GM12873 (cell line): ENCODE measurements around the gene ALDH1L1.

Source experiments
- TF ChIP-seq, protein P1 (sequence below): IDR thresholded peaks from 2 replicates; pipeline ENCODE4 v1.5.1; 2012; ENCODE audit warnings: low read depth, mild to moderate bottlenecking, moderate library complexity, low read length, control low read depth; ENCODE audit not compliant: insufficient read depth; ENCODE audit errors: missing control alignments

ALDH1L1 gene

DNA sequence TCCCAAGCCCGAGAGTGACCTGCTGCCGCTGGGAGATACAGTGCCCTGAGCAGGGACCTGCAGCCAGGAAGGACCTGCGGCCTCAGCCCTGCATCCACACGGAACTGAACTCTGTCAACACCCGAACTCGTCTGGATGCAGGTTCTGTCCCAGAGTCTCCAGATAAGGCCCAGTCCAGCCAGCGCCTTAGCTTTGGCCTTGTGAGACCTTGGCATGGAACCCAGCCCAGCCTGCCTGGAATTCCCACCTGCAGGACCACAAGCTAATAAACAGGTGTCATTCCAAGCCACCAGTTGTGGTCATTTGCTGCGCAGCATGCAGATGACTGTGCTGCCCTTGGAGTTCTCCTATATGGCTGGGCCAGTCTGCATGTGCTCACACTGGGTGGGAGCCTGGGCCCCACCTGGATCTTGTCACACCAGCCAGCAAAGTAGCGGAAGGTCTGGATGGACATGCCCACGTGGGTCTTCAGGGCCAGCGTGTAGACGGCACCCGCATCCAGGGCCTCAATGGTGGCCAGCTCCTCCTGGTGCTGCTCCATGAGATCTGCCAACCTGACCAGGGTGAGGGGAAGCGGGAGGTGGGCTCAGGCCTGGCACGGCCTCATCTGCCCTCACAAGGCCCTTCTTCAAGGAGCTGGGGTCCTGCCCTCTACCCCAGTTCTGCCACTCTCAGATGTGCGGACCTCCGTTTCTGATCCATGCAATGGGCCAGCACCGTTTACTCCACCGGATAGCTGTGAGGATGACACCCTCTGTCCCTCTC, 49.2 kb downstream of the ALDH1L1 start:
- TF ChIP-seq, protein P1, sequence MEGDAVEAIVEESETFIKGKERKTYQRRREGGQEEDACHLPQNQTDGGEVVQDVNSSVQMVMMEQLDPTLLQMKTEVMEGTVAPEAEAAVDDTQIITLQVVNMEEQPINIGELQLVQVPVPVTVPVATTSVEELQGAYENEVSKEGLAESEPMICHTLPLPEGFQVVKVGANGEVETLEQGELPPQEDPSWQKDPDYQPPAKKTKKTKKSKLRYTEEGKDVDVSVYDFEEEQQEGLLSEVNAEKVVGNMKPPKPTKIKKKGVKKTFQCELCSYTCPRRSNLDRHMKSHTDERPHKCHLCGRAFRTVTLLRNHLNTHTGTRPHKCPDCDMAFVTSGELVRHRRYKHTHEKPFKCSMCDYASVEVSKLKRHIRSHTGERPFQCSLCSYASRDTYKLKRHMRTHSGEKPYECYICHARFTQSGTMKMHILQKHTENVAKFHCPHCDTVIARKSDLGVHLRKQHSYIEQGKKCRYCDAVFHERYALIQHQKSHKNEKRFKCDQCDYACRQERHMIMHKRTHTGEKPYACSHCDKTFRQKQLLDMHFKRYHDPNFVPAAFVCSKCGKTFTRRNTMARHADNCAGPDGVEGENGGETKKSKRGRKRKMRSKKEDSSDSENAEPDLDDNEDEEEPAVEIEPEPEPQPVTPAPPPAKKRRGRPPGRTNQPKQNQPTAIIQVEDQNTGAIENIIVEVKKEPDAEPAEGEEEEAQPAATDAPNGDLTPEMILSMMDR, result no peak

DNA sequence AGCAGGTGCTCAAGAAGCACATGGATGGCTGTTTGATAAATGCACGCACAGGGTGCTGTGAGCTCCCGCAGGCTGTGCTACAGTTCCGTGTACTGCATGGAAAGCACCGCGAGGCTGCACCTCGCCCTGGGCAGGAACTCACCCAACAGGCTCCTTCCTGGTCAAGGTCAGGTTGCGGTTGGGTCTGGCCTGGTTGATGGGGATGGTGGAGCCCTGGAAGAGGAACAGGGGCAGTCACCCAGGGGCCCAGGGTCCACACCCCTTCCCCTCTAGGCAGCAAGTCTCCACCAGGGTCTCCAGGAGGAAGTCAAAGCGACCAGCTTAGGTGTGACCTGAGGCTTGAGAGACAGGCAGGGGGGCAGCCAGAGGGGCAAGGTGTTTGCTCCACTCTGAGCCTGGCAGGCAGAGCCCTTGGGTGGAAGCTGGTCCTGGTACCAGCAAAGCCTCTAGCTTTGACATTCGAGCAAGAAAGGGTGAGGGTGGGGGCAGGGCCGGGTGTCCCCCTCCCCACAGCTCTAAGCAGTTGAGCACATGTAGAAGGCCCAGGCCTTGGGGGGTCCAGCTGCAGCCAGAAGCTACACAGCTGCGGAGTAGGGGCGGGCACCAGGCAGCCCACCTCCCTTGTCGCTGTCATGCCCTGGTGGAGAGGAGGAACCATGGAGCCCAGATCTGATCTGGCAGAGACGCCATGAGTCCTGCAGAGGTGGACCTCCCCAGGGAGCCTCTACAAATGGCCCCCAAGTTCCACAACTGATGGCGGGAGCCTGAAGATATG, 50.1 kb downstream of the ALDH1L1 start:
- TF ChIP-seq, protein P1, result no peak

DNA sequence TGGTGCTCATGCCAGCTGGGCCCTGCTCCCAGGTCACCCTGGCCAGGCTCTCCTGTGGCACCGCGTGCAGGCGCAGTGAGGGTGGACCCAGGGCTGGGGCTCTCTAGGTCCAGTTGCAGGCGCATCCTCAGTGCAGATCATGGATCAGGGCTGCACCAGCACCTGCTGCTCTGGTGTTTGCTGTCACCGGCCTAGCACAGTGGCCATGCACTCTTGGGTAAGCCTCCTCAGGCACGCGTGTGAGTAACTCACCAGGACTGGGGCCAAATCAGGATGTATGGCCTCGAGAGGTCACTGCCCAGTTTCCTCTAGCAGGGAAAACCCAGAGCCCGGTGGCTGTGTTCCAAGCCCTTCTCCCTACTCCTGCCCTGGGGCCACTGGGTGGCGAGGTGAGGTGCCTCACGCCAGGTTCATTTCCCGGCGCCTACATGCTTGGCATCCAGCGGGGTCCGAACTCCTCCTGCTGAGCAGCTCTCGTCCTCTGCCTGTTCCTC, 50.9 kb downstream of the ALDH1L1 start:
- TF ChIP-seq, protein P1, result no peak

DNA sequence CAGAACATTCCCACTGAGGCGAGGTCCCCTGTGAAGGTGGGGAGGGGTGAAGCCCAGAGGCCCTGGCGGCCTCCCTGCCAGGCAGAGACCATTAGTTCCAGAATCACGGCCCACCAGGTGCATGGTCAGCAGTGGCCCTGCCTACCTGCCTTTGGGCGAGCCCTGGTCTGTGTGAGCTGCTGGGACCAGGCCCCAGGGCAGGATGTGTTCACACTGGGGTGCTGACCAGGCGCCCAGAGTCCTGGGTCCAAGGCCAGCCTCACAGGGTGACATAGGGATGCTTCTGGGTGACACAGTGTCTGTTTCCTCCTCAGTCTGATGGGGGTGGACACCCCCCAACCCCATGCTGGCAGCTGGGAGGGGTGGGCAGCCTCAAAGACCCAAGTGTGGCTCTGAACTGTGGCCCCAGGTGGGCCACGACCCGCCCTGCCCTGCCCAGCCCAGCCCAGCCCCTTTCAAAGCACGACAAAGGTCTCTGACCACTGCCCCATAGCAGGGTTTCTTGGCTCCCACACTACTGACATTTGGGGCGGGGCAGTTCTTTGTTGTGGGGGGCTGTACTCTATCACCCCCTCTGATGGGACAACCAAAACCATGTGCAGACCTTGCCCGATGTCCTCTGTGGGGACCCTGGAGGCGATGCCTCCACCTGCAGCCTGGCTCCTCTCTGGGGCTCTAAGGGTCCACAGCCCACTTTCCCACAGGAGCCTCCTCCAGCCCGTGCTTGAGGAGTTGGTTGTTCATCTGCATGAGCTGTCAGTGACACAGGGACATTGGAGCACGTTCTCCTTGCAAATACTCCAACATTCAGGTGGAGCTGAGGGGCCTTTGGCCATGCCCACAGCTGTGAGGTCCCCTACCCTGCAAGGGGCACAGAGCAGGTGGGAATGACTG, 51.6 kb downstream of the ALDH1L1 start:
- TF ChIP-seq, protein P1, result no peak

DNA sequence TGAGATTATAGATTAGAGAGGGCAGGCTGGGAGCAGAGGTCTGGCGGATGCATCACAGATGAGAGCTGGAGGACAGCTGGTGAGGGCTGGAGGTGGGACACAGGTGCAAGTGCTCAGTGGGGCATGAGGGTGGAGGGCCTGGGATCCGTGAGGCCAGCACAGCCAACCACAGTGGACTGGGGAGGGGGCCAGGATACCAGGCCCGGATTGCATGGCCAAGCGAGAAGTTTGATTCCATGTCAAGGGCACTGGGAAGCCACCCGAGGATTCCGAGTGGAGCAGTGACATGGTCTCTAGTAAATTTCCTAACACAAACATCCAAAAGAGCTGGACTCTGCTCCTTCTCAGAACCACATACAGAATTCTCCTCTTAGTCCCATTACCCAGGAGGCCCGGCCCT, 52.5 kb downstream of the ALDH1L1 start:
- TF ChIP-seq, protein P1, result no peak

DNA sequence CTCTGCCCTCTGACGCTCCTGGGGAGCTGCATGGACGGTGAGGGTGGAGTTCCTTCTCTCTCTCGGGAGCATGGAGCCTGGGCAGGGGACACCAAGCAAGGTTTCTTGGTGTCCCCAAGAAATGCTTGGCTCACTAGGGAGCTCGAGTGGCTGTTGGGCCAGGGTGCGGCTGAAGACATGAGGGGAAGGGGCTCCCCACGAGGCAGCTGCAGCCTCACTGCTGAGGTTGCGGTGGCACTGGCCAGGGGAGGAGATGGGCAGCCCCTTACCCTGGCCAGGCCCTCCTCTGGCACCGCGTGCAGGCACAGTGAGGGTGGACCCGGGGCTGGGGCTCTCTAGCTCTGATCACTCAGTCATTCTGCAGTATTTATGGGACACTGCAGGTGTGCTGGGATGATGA, 52.9 kb downstream of the ALDH1L1 start:
- TF ChIP-seq, protein P1, result no peak
